ENCODE data around the gene MEIKIN.

GRCh38 chr5:131786900-131787692, 158.4 kb downstream of the MEIKIN start:
- TF ChIP-seq ZNF274 (IDR thresholded peaks at IDR 0.05; ENCODE audit: low read depth, low read length) (no peak), YY1 (IDR thresholded peaks at IDR 0.05; ENCODE audit: insufficient read depth, insufficient read length) (no peak), SUZ12 (IDR thresholded peaks at IDR 0.05; ENCODE audit: extremely low read depth, insufficient read depth, insufficient read length) (no peak)

Data from NT2/D1 (cell line).